HG02610 (cell line): Measurements from ENCODE around the gene AFF2.

Source experiments
- ATAC-seq: cut with Tn5 transposase; IDR thresholded peaks from one replicate; pipeline ENCODE4 v1.9.1; 2021; ENCODE audit warnings: mild to moderate bottlenecking, moderate library complexity; ENCODE audit not compliant: unreplicated experiment

Gene AFF2

DNA sequence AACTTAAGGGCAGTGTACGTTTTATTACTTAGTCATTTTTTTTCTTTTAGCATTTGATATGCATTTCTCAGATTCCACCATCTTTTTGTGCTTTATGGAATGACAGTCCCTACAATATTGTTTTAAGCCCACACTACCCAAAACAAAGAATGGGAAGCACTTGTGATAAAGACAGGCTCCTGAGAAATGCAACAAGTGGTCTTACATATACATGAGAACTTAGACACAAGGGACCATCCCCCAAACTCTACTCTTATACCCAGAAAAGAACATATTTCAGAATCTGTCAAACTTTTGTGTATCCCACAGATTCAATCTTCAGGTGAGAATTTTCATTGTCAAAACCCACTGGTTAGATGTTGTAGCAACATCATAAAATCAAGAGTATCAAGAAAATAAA, 491.1 kb downstream of the AFF2 start:
- ATAC-seq: no peak

DNA sequence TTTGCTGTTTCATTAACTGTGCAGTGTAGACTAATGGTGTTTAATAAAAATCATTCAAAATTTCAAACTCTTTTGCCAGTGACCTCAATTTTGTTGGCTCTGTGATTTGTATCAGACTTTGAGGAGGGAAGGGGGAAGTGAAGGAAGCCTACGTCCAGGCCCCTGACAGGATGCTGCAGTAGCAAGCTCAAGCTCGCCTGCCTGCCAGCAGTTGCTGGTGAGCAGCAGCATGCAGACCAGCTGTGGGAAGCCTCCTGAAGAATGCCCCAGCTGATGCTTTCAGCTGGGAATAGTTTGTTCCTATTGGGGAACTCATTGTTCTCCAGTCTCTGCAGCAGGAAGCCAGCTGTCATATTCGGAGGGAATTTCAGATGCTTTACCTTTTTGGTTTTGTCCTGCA, 495.2 kb downstream of the AFF2 start:
- no peak for ATAC-seq

DNA sequence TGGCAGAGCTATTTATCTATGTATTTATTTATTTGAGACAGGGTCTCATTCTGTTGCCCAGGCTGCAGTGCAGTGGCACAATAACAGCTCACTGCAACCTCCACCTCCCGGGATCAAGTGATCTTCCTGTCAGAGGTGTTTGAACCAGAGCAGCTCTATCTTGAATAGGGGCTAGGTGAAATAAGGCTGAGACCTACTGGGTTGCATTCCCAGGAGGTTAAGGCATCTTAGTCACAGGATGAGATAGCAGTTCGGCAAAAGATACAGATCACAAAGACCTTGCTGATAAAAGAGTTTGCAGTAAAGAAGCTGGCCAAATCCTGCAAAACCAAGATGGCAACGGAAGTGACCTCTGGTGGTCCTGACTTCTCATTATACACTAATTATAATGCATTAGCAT, 501.9 kb downstream of the AFF2 start:
- ATAC-seq: no peak

- peak; percentile 80 for ATAC-seq
Observed at GRCh38 chrX:149003863-149004660, 503.6 kb downstream of the AFF2 start.

DNA sequence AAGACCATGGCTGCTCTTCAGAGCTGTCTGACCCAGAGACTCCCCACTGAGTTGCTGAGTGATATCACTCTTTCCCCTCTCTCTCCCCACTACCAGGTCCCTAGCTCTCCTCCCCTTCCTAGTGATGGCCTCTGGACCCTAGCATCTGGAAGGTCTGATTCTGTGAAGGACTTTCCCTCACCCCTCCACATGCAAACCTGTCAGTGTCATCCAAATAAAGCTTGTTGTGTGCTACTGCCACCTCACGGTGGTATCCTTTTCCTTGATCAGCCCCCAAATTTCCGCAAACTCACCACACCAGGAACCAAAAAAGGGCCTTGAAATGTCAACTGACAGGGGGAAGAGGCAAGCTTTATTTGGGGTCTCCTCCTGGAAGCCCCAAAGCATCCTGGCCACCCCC, 504.5 kb downstream of the AFF2 start:
- no peak for ATAC-seq

DNA sequence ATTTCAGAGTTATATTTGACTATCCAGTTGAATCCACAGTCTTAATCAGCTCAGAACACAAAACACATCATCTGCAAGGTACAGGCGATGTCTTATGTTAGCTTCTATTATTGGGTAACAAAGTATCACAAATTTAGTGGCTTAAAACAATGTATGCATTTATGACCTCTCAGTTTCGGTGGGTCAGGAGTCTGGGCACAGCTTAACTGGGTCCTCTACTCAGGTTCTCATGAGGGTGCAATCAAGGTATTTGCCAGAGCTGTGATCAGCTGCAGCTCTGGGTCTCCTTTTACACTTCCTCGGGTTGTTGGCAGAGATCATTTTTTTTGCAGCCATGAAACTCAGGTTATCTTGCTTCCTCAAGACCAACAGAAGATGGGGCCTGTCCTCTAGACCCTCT, 505.8 kb downstream of the AFF2 start:
- no peak for ATAC-seq

DNA sequence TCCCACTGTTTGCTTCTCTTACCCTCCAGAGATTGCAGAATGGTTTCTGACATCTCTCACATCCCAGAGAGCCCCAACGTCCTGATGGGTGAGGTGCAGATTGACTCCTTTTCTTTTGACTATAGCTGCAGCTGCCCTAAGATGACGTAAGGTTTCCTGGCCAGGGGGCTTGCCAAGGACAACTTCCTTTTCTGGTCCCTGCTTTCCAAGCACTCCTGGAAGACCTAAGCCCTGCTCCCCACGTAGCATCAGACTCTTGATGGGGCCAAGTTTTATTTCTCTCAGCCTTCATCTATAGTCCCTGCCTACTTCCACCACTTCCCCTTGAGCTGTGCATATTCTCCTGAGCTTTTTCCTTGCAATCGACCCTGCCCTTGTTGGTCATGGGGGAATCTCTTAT, 507.0 kb downstream of the AFF2 start:
- ATAC-seq: no peak

- no peak for ATAC-seq
Observed at GRCh38 chrX:149010013-149010852, 509.8 kb downstream of the AFF2 start.

GRCh38 chrX:149010853-149011224, 510.4 kb downstream of the AFF2 start:
- no peak for ATAC-seq

GRCh38 chrX:149013081-149013480, 512.7 kb downstream of the AFF2 start:
- ATAC-seq: no peak

DNA sequence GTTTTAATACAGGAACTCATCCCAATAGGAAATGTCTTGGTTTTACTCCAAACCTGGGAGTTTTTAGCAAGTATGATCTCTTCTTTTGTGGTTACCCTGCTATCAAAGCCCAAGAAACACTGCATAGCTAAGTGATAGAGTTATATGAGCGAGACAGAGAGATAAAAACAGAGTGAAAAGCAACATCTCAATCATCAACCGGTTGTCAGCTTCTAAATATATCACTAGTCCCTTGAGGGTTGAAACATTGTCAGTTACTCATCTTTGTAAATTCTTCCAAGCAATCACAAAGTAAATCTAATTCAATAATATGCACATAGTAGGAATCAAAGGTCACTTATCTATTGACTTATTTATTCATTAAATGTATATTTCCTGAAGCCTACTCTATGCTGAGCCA, 520.7 kb downstream of the AFF2 start:
- ATAC-seq: no peak

- no peak for ATAC-seq
Observed at GRCh38 chrX:149022485-149022884, 522.1 kb downstream of the AFF2 start.

DNA sequence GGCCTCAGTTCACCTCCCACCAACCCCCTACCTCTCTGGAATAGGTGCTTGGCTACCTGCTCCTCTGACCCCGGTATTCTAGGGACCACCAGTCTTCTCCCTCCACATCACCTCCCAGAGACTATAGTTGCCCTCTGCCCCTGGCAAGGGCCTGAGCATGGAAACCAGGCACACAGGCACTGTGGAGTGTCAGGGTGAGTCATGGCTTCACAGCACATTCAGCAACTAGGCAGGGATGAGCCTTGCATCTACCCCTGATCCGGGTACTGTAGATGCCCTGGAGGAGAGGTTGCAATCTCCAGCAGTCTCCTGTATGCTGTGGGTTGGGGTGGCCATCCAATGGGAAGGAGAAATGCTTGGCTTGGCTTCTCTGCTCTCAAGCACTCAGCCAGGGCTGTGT, 532.0 kb downstream of the AFF2 start:
- no peak for ATAC-seq

GRCh38 chrX:149036086-149036485, 535.7 kb downstream of the AFF2 start:
- no peak for ATAC-seq

DNA sequence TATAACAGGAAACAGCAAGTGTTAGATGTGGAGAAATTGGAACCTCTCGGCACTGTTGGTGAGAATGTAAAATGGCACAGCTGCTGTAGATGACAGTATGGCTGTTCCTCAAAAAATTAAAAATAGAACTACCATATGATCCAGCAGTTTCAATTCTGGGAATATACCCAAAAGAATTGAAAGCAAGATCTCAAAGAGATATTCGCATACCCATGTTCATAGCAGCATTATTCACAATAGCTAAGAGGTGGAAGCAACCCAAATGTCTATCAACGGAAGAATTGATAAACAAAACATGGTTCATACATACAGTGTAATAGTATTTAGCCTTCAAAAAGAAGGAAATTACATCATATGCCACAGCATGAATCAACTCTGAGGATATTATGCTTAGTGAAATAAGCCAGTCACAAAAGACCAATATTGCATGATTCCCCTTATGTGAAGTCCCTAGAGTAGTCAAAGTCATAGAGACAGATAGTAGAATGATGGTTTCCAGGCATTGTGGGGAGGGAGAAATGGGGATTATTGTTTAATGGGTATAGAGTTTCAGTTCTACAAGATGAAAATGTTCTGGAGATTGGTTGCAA, 537.0 kb downstream of the AFF2 start:
- no peak for ATAC-seq

DNA sequence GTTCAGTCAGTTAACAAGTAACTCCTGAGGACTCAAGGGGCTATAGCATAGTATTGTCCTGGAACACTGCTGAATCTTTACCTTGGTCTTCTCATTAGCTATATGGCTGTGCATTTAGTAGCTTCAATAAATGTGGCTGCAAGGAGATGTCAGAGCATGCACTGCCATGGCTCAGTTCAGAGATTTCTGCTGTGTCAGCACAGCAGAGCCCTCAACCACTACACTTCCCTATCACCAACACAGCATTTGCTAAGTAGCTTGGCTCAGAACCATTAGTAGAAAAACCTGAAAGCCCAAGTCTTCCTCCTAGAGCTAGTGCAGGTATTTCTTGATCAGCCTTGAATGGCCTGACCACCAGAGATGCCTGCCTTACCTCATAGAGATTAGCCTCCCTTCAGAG, 538.6 kb downstream of the AFF2 start:
- no peak for ATAC-seq

GRCh38 chrX:149040873-149041535, 540.6 kb downstream of the AFF2 start:
- no peak for ATAC-seq

DNA sequence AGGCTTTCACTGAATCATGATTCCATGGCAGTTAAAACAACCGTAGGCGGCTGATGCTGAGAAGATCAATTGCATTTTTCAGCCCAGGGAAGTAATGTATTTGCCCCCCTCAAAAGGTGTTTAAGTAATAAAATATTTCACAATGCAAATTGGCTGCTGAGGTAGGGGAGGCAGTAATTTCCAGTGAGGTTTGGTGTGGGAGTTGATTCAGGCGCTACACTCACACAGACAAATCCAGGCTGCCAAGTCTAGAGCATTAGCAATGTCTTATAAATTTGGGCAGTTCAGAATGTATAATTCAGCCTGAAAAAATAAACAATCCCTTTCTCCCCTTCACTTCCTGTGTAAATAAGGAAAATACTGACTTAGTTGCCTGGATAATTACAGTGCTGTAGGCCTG, 543.0 kb downstream of the AFF2 start:
- ATAC-seq: no peak

- no peak for ATAC-seq
Observed at GRCh38 chrX:149044471-149044870, 544.1 kb downstream of the AFF2 start.

DNA sequence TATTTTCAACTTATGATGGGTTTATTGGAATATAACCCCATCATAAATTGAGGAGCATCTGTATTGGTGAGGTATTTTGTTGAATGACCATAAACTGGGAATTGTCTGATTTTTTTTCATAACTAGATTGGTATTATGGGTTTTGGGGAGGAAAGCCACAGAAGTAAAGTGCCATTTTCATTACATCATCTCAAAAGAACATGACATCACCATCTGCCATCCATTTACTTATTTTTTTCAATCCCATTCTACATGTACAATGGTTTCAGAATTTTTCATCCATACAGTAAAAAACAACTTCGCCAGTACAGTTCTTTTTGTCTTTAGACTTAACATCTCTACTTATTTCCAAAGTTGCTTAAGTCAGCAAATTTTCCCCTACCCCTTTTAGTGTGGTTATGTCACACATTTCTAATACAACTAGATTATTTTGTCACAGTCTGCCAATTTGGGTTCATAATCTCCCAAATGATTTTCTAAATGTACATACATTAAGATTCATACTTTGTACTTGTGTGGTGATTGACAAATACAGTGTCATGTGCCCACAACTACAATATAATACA, 545.3 kb downstream of the AFF2 start:
- no peak for ATAC-seq
